T-cell (primary cell): ENCODE measurements around the gene LYPD5. TPM values are rescaled to one million over a fixed set of nuclear protein-coding genes. Genes with fewer than 3 reads are reported as not detected.

ENCODE experiments used
- total RNA-seq, 35 experiments: library from RNA in 6 of 35; stranded (reverse) in 6 of 35; fragments of 120-200 nt in 1 of 35; gene quantifications; one replicate each; pipeline versions ENCODE4 v1.2.1 to v1.2.4 and lab custom pipeline; 2013 to 2026

LYPD5 gene
- total RNA-seq, 5 donors from 2014 or later (not counting 1 experiment from before 2014, with no cell fraction given): 0.20 to 0.70 (median 0.58) TPM; not detected in 1

Other genes starting within 250 kb of the LYPD5 start
- gene XRCC1, start 226.9 kb downstream of the LYPD5 start, total RNA-seq: 10 to 100 TPM; 31.7 to 37.8 (median 35.4) TPM
- gene PINLYP, start 226.6 kb downstream of the LYPD5 start, total RNA-seq: 1 to 10 TPM in 3 of 5 donors, under 1 TPM in 2; 0.28 to 2.5 (median 1.5) TPM
- gene IRGQ, start 206.3 kb downstream of the LYPD5 start, total RNA-seq: 10 to 100 TPM; 17.5 to 30.2 (median 19.9) TPM
- 10 to 100 TPM in 3 of 5 donors, 1 to 10 TPM in 2; 5.4 to 19.6 (median 16.9) TPM for gene ZNF576, start 205.9 kb downstream of the LYPD5 start, total RNA-seq
- gene SRRM5, start 190.4 kb downstream of the LYPD5 start, total RNA-seq: 1 to 10 TPM in 4 of 5 donors, under 1 TPM in 1; 0.55 to 1.6 (median 1.2) TPM
- gene ZNF428, start 182.8 kb downstream of the LYPD5 start, total RNA-seq: 10 to 100 TPM; 28.9 to 35.2 (median 34.5) TPM
- gene CADM4, start 162.6 kb downstream of the LYPD5 start, total RNA-seq: under 1 TPM; 0.16 to 0.61 (median 0.45) TPM
- gene PLAUR, start 132.3 kb downstream of the LYPD5 start, total RNA-seq: 1 to 10 TPM; 3.0 to 7.7 (median 4.2) TPM
- gene IRGC, start 86.4 kb downstream of the LYPD5 start, total RNA-seq: not detected
- 10 to 100 TPM; 50.3 to 64.3 (median 56.8) TPM for gene SMG9, start 47.5 kb downstream of the LYPD5 start, total RNA-seq
- 10 to 100 TPM; 21.9 to 90.1 (median 37.6) TPM for gene KCNN4, start 21.5 kb downstream of the LYPD5 start, total RNA-seq
- 10 to 100 TPM in 3 of 5 donors, 1 to 10 TPM in 2; 5.4 to 19.0 (median 12.7) TPM for gene ZNF283, start 24.9 kb upstream of the LYPD5 start, total RNA-seq
- gene ZNF404, start 81.5 kb upstream of the LYPD5 start, total RNA-seq: 1 to 10 TPM; 1.1 to 3.0 (median 2.4) TPM
- 10 to 100 TPM; 12.7 to 22.2 (median 19.2) TPM for gene ZNF45, start 132.8 kb upstream of the LYPD5 start, total RNA-seq
- 1 to 10 TPM in 4 of 5 donors, under 1 TPM in 1; 0.77 to 3.0 (median 1.6) TPM for gene ZNF221, start 148.8 kb upstream of the LYPD5 start, total RNA-seq
- 10 to 100 TPM in 3 of 5 donors, 1 to 10 TPM in 2; 4.6 to 12.4 (median 11.3) TPM for gene ZNF155, start 181.7 kb upstream of the LYPD5 start, total RNA-seq
- 1 to 10 TPM; 2.7 to 9.5 (median 8.1) TPM for gene ZNF230, start 200.5 kb upstream of the LYPD5 start, total RNA-seq
- 1 to 10 TPM; 3.6 to 7.4 (median 5.0) TPM for gene ZNF222, start 222.9 kb upstream of the LYPD5 start, total RNA-seq
- gene ZNF223, start 249.6 kb upstream of the LYPD5 start, total RNA-seq: 1 to 10 TPM; 2.5 to 6.8 (median 5.9) TPM